Renal cortical epithelial cell (primary cell): Measurements from ENCODE around the gene SCN4B. TPM values are rescaled to one million over a fixed set of nuclear protein-coding genes. Genes with fewer than 3 reads are reported as not detected.

ENCODE experiments used
- DNase-seq: peaks from one replicate; pipeline ENCODE4 v3.0.0-alpha.2; 2011; ENCODE audit warnings: low read depth
- total RNA-seq: library from RNA; depleted of rRNA; stranded (reverse); fragments of >200 nt; gene quantifications from 2 replicates; pipeline ENCODE4 v1.2.3, GENCODE V29; 2014

The SCN4B gene
- total RNA-seq, 1 donor from 2014 or later = 0.15 TPM

DNA sequence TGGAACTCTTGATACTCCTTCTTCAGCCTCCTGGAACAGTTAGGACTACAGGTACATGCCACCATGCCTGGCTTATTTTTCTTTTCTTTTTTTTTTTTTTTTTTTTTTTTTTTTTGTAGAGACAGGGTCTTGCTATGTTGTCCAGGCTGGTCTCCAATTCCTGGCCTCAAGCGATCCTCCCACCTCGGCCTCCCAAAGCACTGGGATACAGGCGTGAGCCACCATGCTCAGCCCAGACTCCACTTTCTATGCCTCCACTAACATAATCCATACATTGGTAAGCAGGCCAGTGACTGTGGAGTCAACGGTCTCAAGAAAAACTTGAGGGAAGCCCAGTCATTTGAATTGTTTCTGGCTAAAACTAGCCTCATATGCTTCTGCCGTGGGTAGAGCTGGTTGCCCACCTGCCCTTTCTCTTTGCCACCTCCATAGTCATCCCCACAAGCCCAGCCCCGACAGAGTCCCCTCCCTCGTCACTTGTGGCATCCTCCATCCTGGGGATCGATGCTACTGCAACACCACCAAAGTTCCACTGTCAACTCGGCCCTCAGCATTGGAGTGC, 21.5 kb upstream of the SCN4B start:
- DNase-seq = no peak

DNA sequence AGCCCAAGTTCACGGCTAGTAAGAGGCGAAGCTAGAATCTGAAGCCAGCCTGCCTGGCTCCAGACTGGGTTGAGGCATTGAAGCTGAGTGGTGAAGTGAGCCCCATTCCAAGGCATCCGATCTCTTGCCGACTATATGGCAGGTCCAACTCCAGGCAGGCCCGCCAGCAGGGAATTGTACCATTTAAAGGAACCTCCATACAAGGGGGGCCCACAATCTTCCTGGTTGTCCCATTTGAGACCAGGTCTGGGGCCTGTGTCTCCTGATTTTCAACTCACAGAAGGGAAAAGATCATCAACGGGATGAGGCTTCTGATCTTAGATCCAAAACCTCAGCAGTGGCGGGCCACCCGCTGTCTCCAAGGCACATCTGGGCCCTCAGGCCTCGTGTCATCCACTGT, 19.7 kb upstream of the SCN4B start:
- no peak for DNase-seq

DNA sequence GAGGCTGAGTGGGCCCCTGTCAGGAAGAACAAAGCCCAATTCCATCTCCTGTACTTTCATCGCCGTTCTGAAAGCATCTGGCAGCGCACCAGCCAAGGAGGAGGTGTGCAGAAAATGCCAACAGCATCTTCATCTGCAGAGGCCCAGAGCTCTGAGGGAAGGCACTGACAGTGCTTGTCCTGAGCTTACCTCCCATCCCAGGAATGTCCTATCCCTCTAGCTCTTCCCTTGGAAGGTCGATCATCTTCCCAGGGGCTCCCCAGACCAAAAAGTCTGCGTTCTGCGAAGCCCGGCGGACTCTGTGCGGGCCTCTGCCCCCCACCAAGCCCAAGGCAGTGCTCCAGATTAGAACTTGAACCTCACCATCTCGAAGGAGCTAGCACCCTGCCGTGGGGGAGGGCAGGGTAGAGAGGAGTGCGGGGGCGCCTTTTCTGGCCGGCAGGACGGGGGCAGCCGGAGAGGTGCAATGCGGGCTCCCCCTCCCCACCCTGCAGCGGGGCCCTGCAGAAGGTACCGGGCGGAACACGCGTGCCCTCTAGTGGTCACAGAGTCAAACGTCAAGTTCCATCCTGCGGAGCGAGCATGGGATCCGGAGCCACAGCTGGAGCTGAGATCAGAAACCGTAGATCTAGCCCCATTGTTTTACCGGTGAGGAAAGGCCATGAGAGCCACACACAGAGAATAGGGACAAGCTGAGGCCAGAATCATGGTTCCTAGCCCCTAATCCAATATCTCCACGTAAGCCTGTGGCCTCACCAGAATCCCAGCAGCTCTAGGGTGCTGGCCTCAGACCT, 18.8 kb upstream of the SCN4B start:
- DNase-seq = peak; percentile 32

GRCh38 chr11:118170882-118171268, 18.3 kb upstream of the SCN4B start:
- DNase-seq = no peak

DNA sequence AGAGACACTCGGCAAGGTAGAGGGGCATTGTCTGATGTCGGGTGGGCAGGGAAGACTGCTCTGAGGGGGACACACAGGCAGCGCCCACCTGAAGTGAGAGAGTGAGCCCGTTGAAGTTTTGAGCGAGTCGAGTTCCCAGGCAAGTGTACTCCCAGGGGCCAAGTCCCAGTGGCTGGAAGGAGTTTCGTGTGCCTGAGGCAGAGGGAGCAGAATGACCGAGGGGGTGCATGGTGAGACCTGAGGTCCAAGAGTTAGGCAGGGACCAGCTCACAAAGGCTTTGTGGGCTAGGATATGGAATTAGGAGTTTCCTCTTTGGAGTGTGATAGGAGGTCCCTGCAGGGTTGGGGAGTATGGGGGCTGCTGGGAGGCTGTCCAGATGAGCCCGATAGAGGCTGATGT, 17.6 kb upstream of the SCN4B start:
- no peak for DNase-seq

- no peak for DNase-seq
Observed at GRCh38 chr11:118169300-118170140, 16.9 kb upstream of the SCN4B start.

GRCh38 chr11:118168751-118169150, 16.1 kb upstream of the SCN4B start:
- DNase-seq = no peak

DNA sequence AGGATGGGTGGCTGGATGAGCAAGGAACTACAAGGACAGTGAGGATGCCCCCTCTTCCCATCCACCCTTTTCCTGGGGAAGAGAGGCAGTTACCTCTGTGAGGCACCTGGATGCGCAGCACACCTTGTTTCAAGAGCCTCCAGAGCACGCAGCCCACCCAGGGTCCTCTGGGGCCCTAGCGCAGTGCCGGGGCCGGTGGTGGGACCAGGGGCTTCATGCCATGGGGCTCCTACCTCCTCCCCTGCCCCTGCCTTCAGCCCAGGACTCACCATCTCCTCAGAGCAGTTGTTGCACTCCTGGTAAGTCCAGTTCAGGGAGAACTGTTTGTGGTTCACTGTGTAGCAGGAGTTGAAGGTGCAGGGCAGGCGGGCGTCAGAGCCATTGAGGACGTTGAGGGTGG, 15.7 kb upstream of the SCN4B start:
- DNase-seq = no peak

- no peak for DNase-seq
Observed at GRCh38 chr11:118167906-118168305, 15.3 kb upstream of the SCN4B start.

GRCh38 chr11:118167253-118167652, 14.6 kb upstream of the SCN4B start:
- no peak for DNase-seq

DNA sequence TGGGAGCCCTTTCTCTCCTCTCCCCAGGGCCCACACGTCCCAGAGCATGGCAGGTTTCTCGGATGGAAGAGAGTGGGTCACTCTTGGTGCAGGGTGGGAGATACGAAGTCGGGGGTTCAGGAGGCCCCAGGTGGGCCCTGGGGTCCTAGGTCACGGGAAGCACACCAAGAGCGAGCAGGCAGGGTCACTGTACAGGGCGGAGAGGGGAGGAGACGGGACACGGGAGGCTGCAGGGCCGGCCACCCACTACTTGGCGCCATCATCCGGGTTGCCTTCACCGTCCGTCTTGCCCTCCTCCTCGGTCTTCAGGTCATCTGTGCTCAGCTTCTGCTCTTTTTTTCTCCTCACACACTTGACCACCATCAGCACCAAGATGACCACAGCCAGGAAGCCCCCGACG, 14.0 kb upstream of the SCN4B start:
- DNase-seq = no peak

GRCh38 chr11:118164885-118165284, 12.3 kb upstream of the SCN4B start:
- no peak for DNase-seq

DNA sequence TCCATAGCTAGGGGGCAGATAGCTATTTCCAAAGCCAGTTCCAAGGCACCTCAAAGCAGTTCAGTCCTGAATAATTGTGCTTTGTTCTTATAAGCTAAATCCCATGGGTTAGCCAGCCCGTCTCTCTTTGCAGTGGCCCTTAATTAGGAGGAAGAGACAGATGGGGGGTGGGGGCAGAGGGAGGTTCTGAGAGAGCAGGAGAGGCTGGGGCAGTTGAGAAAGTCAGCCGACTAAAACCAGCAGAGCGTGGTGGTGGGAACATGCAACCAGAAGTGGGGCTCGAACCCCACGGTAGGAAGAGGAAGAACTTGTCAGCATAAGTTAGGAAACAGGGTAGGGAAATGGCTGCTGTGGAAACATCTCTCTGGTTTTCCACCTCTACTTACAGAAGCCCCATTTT, 10.9 kb upstream of the SCN4B start:
- DNase-seq = no peak

- no peak for DNase-seq
Observed at GRCh38 chr11:118162846-118163245, 10.2 kb upstream of the SCN4B start.

GRCh38 chr11:118161786-118162185, 9.2 kb upstream of the SCN4B start:
- no peak for DNase-seq

GRCh38 chr11:118157186-118157895, 4.7 kb upstream of the SCN4B start:
- DNase-seq = no peak

DNA sequence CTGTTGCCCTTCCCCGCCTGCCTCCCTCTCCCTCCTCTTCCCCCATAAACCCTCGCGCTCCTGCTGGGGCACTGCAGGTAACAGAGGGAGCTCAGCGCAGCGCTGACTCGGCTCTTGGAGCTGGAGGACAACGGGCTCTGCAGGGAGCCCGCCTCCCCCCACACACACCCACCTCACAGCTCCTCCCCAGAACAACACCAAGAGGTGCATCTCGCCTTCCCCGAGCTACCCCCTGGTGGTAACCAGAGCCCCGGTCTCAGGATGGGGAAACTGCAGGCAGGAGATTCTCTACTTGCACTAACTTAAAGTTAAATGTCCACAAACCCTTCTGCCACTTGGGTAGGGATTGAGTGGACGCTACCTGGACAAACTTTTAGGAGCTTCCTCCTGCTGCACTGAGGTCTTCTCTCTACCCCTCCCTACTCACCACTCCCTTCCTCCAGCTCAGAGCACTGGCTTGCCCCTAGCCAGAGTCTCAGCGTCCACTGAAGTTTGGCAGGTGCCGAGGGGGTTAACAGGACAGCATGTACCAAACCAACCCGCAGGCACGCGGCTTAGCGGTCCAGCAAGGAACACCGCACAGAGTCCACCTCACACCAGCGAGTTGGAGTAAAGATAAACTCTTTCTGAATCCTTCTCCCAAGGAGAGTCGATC, 4.0 kb upstream of the SCN4B start:
- no peak for DNase-seq

GRCh38 chr11:118155776-118156530, 3.3 kb upstream of the SCN4B start:
- no peak for DNase-seq

DNA sequence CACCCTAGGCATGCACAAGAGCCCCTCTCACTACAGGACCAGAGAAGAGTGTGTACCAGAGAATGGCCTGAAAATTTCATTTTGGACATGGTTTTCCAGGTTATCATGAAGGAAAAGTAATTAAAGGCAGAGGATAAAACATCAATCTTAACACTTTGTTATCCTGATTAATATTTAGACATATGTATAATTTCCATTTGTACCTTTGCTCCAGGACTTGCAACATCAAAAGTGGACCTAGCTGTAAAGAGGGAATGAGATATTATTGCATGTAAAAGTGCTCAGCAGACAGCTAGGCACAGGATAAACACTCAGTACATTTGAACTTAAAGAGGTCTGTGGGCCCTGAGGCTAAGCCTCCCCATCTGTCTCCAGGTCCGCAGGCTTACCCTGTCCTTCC, 2.0 kb upstream of the SCN4B start:
- no peak for DNase-seq

GRCh38 chr11:118153976-118154375, 1.4 kb upstream of the SCN4B start:
- no peak for DNase-seq

DNA sequence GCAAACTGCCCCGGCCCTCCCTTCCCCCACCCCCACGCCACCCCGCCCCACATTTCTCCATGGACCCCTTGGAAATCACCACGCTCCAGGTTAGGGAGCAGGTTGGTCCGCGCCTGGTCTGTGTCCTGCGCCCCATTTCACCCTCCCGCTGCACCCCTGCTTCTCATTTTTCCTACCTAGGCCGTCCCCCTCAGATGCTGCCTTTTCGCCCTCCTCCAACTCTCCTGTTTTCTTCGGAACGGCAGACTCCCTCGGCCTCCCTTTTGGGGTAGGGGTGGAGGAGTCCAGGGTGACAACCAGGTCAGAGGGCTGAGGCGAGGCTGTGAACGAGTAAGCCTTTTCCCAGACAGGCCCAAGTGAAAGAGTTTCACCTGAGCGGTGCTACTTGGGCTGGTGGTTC, 893 bp upstream of the SCN4B start:
- no peak for DNase-seq
